Astrocyte (in vitro differentiated cells and primary cell): ENCODE data around the gene KIAA0825.

Source experiments
- CTCF ChIP-seq: IDR thresholded peaks from 2 replicates; pipeline ENCODE4 v1.5.1; 2011; ENCODE audit warnings: low read depth, mild to moderate bottlenecking, inconsistent platforms, low read length, moderate library complexity; ENCODE audit not compliant: insufficient read depth
- EZH2 ChIP-seq: IDR thresholded peaks from 2 replicates; pipeline ENCODE4 v1.6.1; 2012; ENCODE audit warnings: mild to moderate bottlenecking, low read length, inconsistent platforms; ENCODE audit not compliant: insufficient read depth

- no peak for TF ChIP-seq CTCF
- no peak for TF ChIP-seq EZH2
These were observed 378.3 kb downstream of the KIAA0825 start for GRCh38 chr5:94240134-94240533.
